ENCODE results near the gene GPR162. TPM values are rescaled to one million over a fixed set of nuclear protein-coding genes. Genes with fewer than 3 reads are reported as not detected.
A peak's percentile ranks its signal among the peaks of the same experiment; 100 is the strongest.

GPR162 gene
- total and polyA plus RNA-seq, 12 donors: 1.1 to 42.6 (median 5.1) TPM

- WGBS, 4 donors: 7 to 11% (median 10%) methylated on average over 15 to 19 of the region's 19 CpGs
- no peak overlapping the region for H3K27ac ChIP-seq
- intact Hi-C loops (cut with DNase I): loop anchor here in 1 of 2 donors (10.0 kb wide), 1 partner anchor 81 kb away; no protein-coding TSS in a partner anchor
- H3K4me1 ChIP-seq (replicated peaks in 1 of 2): peaks cover 6 to 15% of the 10 kb centered on the region in 2 donors
- H3K36me3 ChIP-seq (replicated peaks in 1 of 2): no peaks in the 10 kb centered on the region
- DNase-seq: peak; percentile 81 to 95 (median 87)
- no peaks in the 10 kb centered on the region for H3K9me3 ChIP-seq (replicated peaks in 1 of 3)
- no peak for TF ChIP-seq POLR2A (IDR thresholded peaks at IDR 0.05)
- TF ChIP-seq CTCF (IDR thresholded peaks at IDR 0.05): peak; percentile 78 to 96 (median 92)
- peaks cover 4% of the 10 kb centered on the region for H3K27me3 ChIP-seq
- H3K4me3 ChIP-seq: no peak overlapping the region
Measured at GRCh38 chr12:6825398-6826124, 3.9 kb downstream of the GPR162 start.

GRCh38 chr12:6826125-6826733 lies 4.6 kb downstream of the GPR162 start:
- Histone ChIP-seq H3K9me3 (replicated peaks in 1 of 3) (no peaks in the 10 kb centered on the region), H3K27ac (no peak overlapping the region), H3K36me3 (replicated peaks in 1 of 2) (no peaks in the 10 kb centered on the region), H3K27me3 (peaks cover 4% of the 10 kb centered on the region), H3K4me1 (replicated peaks in 1 of 2) (peaks cover 6 to 15% of the 10 kb centered on the region in 2 donors), H3K4me3 (no peak overlapping the region)
- WGBS, 4 donors: 41 to 74% (median 65%) methylated on average over 12 to 17 of the region's 17 CpGs
- DNase-seq: no peak
- intact Hi-C loops (cut with DNase I): loop anchor here in 1 of 2 donors (10.0 kb wide), 1 partner anchor 81 kb away; no protein-coding TSS in a partner anchor
- TF ChIP-seq CTCF (IDR thresholded peaks at IDR 0.05) (no peak), POLR2A (IDR thresholded peaks at IDR 0.05) (no peak)

- no peak overlapping the region for H3K4me3 ChIP-seq
- intact Hi-C loops (cut with DNase I): loop anchor here in 1 of 2 donors (10.0 kb wide), 1 partner anchor 82 kb away; no protein-coding TSS in a partner anchor
- peaks cover 2 to 13% of the 10 kb centered on the region in 2 donors for H3K4me1 ChIP-seq (replicated peaks in 1 of 2)
- H3K27me3 ChIP-seq: peaks cover 4% of the 10 kb centered on the region
- WGBS, 4 donors: 57 to 72% (median 67%) methylated on average over 8 to 22 of the region's 22 CpGs
- TF ChIP-seq CTCF (IDR thresholded peaks at IDR 0.05) (no peak), POLR2A (IDR thresholded peaks at IDR 0.05) (no peak)
- H3K9me3 ChIP-seq (replicated peaks in 1 of 3): no peaks in the 10 kb centered on the region
- peak overlapping the region in 2 of 5 donors; percentile 45 to 47 for H3K27ac ChIP-seq
- H3K36me3 ChIP-seq (replicated peaks in 1 of 2): no peaks in the 10 kb centered on the region
- DNase-seq: peak in 1 of 7 donors; percentile 56
Measured at GRCh38 chr12:6826734-6827436, 5.3 kb downstream of the GPR162 start.

GRCh38 chr12:6827437-6827911 lies 5.9 kb downstream of the GPR162 start:
- H3K9me3 ChIP-seq (replicated peaks in 1 of 3): no peaks in the 10 kb centered on the region
- intact Hi-C loops (cut with DNase I): loop anchor here in 1 of 2 donors (10.0 kb wide), 1 partner anchor 83 kb away; no protein-coding TSS in a partner anchor
- H3K4me1 ChIP-seq (replicated peaks in 1 of 2): peaks cover 0 to 7% of the 10 kb centered on the region in 2 donors
- peaks cover 4% of the 10 kb centered on the region for H3K27me3 ChIP-seq
- H3K27ac ChIP-seq: peak overlapping the region in 2 of 5 donors; percentile 47 to 75
- no peak overlapping the region for H3K4me3 ChIP-seq
- WGBS, 4 donors: 4 to 10% (median 5%) methylated on average over 6 to 8 of the region's 8 CpGs
- no peak for TF ChIP-seq POLR2A (IDR thresholded peaks at IDR 0.05)
- TF ChIP-seq CTCF (IDR thresholded peaks at IDR 0.05): no peak
- H3K36me3 ChIP-seq (replicated peaks in 1 of 2): no peaks in the 10 kb centered on the region
- peak; percentile 82 to 94 (median 85) for DNase-seq
